Measurements from ENCODE around the gene SLC50A1.
A peak's percentile ranks its signal among the peaks of the same experiment; 100 is the strongest.

SLC50A1 gene, protein sequence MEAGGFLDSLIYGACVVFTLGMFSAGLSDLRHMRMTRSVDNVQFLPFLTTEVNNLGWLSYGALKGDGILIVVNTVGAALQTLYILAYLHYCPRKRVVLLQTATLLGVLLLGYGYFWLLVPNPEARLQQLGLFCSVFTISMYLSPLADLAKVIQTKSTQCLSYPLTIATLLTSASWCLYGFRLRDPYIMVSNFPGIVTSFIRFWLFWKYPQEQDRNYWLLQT

DNA sequence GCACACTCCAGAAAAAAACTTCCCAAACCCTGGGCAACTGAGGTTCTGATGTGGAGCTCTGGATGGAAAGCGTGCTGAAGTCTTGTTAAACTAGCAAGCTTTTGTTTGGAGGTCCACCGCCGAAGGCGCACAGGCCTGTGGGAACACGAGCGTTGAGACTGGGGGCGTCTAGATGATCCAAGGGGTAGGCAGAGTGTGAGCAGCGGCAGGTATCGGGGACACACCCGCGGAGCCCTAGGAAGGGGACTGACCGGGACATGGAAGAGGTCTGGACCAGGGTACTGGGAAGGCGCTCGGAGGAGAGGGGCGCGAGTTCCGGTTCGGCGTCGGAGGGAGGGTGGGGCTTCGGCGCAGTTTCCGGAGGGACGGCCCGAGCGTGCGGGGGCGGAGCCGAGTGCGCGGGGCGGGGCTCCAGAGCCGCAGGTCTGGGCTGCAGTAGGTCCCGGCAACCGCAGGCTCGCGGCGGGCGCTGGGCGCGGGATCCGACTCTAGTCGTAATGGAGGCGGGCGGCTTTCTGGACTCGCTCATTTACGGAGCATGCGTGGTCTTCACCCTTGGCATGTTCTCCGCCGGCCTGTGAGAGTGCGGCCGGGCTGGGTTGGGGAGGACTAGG is at the start of gene SLC50A1:
SLC50A1 (plus strand) TSS at position 438 of the 614 bp plus-strand sequence; CDS start at position 498, 60 bp downstream.
- peak within 1 kb of the TSS; percentile 89 to 95 for H3K4me3 ChIP-seq (ENCODE audit: low read length in 2 of 2)
- H3K9me3 ChIP-seq (ENCODE audit: control insufficient read depth in 2 of 2, low read length in 2 of 2) = no peaks in the 10 kb centered on the region
- H3K27me3 ChIP-seq (ENCODE audit: control insufficient read depth in 1 of 2, insufficient read depth in 2 of 2, low read length in 2 of 2) = no peaks in the 10 kb centered on the region
- H3K9ac ChIP-seq (ENCODE audit: low read length in 2 of 2) = peak within 1 kb of the TSS; percentile 97 to 99
- peaks cover 24 to 30% of the 10 kb centered on the region in 2 donors for H3K36me3 ChIP-seq (ENCODE audit: control insufficient read depth in 2 of 2, insufficient read depth in 2 of 2, low read length in 2 of 2)
- H3K4me1 ChIP-seq (ENCODE audit: control insufficient read depth, insufficient read depth, low read length) = peaks cover 48% of the 10 kb centered on the region
- peak within 1 kb of the TSS; percentile 98 for H3K27ac ChIP-seq (ENCODE audit: low read length)

DNA sequence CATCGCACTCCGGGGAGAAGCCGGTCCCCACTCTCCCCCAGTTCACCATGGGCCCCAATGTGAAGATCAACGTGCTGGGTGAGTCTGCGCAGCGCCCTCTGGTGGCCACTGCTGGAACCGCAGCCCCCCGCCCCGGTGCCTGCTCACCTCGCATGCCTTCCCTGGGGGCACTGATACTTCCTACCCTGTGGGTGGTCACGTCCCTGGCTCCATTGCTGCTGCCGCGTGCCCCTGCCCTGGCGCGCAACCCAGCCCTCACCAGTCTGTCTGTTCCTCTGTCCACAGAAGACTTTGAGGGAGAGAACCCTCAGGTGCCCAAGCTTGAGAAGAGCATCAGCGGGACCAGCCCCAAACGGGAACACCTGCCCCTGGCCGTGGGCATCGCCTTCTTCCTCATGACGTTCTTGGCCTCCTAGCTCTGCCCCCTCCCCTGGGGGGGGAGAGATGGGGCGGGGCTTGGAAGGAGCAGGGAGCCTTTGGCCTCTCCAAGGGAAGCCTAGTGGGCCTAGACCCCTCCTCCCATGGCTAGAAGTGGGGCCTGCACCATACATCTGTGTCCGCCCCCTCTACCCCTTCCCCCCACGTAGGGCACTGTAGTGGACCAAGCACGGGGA is 49.4 kb upstream of the SLC50A1 start:
- Histone ChIP-seq H3K9ac (ENCODE audit: low read length in 2 of 2) (no peak overlapping the region), H3K4me3 (ENCODE audit: low read length in 2 of 2) (peak overlapping the region in 1 of 2 donors; percentile 85), H3K36me3 (ENCODE audit: control insufficient read depth in 2 of 2, insufficient read depth in 2 of 2, low read length in 2 of 2) (no peaks in the 10 kb centered on the region), H3K27ac (ENCODE audit: low read length) (no peak overlapping the region), H3K27me3 (ENCODE audit: control insufficient read depth in 1 of 2, insufficient read depth in 2 of 2, low read length in 2 of 2) (peaks cover 29 to 33% of the 10 kb centered on the region in 2 donors), H3K9me3 (ENCODE audit: control insufficient read depth in 2 of 2, low read length in 2 of 2) (no peaks in the 10 kb centered on the region), H3K4me1 (ENCODE audit: control insufficient read depth, insufficient read depth, low read length) (peaks cover 37% of the 10 kb centered on the region)

DNA sequence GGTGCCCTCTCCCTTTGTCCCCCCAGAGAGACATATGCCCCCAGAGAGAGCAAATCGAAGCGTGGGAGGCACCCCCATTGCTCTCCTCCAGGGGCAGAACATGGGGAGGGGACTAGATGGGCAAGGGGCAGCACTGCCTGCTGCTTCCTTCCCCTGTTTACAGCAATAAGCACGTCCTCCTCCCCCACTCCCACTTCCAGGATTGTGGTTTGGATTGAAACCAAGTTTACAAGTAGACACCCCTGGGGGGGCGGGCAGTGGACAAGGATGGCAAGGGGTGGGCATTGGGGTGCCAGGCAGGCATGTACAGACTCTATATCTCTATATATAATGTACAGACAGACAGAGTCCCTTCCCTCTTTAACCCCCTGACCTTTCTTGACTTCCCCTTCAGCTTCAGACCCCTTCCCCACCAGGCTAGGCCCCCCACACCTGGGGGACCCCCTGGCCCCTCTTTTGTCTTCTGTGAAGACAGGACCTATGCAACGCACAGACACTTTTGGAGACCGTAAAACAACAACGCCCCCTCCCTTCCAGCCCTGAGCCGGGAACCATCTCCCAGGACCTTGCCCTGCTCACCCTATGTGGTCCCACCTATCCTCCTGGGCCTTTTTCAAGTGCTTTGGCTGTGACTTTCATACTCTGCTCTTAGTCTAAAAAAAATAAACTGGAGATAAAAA is 48.7 kb upstream of the SLC50A1 start:
- H3K4me1 ChIP-seq (ENCODE audit: control insufficient read depth, insufficient read depth, low read length) = peaks cover 36% of the 10 kb centered on the region
- no peak overlapping the region for H3K27ac ChIP-seq (ENCODE audit: low read length)
- H3K9me3 ChIP-seq (ENCODE audit: control insufficient read depth in 2 of 2, low read length in 2 of 2) = no peaks in the 10 kb centered on the region
- H3K4me3 ChIP-seq (ENCODE audit: low read length in 2 of 2) = no peak overlapping the region
- peaks cover 23 to 26% of the 10 kb centered on the region in 2 donors for H3K27me3 ChIP-seq (ENCODE audit: control insufficient read depth in 1 of 2, insufficient read depth in 2 of 2, low read length in 2 of 2)
- H3K9ac ChIP-seq (ENCODE audit: low read length in 2 of 2) = no peak overlapping the region
- no peaks in the 10 kb centered on the region for H3K36me3 ChIP-seq (ENCODE audit: control insufficient read depth in 2 of 2, insufficient read depth in 2 of 2, low read length in 2 of 2)

DNA sequence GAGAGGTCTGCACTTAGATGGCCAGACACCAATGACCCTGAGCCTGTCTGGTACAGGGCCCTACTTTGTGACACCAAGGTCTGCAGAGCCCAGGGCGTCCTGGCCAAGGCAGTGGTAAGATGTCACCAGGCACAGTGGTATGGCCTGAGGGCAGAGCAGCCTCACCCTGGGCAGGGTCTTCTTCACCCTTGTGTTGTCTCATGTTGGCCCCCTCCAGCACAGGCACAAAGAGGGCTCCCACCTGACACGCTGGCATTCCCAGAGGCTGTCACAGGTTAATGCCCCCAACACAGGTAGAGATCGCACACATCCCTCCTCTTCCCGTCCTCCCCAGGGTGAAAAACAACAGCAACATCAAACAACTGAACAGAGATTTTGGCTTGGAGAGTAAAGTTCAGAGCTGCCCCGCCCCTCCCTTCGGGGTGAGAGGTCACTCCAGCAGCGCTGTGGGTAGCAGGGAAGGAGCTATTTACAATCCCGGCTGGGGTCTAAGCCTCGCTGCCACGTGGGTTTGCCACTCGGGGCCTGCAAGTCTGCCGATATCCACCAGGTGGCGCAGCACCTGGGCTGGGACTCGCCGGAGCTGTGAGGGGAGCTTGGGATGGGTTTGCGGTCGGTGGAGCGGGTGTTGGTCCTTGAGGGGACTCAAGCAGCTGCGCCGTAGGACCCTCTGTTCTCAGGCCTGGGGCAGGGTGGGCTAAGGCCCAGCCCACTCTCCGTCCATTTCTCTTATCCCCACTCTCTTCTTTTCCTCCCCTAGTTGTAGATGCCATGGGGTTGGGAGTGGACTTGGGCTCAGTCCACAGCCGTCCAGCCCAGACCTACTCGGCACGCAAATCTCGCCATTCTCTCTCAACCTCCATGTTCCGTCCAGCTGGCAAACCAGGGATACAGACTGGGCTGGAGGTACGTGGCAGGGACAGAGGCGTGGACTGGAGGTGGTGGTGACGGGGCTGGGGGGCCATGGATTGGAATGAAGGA is 44.3 kb upstream of the SLC50A1 start:
- H3K4me1 ChIP-seq (ENCODE audit: control insufficient read depth, insufficient read depth, low read length) = peaks cover 26% of the 10 kb centered on the region
- peak overlapping the region; percentile 29 to 59 for H3K9ac ChIP-seq (ENCODE audit: low read length in 2 of 2)
- H3K9me3 ChIP-seq (ENCODE audit: control insufficient read depth in 2 of 2, low read length in 2 of 2) = no peaks in the 10 kb centered on the region
- no peaks in the 10 kb centered on the region for H3K27me3 ChIP-seq (ENCODE audit: control insufficient read depth in 1 of 2, insufficient read depth in 2 of 2, low read length in 2 of 2)
- H3K36me3 ChIP-seq (ENCODE audit: control insufficient read depth in 2 of 2, insufficient read depth in 2 of 2, low read length in 2 of 2) = no peaks in the 10 kb centered on the region
- H3K4me3 ChIP-seq (ENCODE audit: low read length in 2 of 2) = peak overlapping the region; percentile 35 to 40
- H3K27ac ChIP-seq (ENCODE audit: low read length) = no peak overlapping the region

DNA sequence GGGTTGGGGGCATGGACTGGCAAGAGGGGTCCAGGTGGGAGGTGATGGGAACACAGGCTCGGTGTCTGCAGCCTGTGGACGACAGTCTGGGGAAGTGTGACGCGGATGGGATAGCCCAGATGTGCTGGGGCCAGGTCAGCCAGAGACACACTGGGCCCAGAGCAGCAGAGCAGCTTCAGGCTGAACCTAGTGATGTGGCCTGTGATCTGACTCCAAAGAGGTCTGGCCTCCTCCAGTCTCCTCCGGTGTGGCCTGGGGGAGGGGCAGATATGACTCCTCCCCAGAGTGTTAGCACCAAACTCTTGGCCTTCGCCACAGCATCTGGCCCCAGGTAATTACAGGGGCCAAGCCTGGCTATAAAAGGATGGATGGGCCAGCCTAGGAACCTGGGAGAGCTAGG is 43.5 kb upstream of the SLC50A1 start:
- Histone ChIP-seq H3K9ac (ENCODE audit: low read length in 2 of 2) (no peak overlapping the region), H3K9me3 (ENCODE audit: control insufficient read depth in 2 of 2, low read length in 2 of 2) (no peaks in the 10 kb centered on the region), H3K4me1 (ENCODE audit: control insufficient read depth, insufficient read depth, low read length) (peaks cover 23% of the 10 kb centered on the region), H3K27me3 (ENCODE audit: control insufficient read depth in 1 of 2, insufficient read depth in 2 of 2, low read length in 2 of 2) (no peaks in the 10 kb centered on the region), H3K4me3 (ENCODE audit: low read length in 2 of 2) (no peak overlapping the region), H3K36me3 (ENCODE audit: control insufficient read depth in 2 of 2, insufficient read depth in 2 of 2, low read length in 2 of 2) (no peaks in the 10 kb centered on the region), H3K27ac (ENCODE audit: low read length) (no peak overlapping the region)

DNA sequence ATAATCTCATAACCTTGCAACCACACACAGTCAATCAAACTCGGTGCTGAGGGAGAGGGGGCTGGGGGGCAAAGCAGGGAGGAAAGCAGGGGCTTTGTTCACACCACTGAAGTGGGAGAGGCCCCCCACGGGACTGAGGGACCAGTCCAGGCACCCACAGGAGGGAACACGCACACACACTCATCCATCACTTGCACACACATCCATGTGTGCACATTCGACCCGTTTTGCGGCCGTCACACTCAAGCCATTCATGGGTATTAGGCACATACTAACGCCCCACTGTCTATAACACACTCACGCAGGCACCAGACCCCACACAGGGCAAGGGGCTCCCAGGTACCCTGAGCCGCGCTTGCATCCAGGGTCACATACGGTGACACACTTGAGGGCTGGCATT is 43.0 kb upstream of the SLC50A1 start:
- Histone ChIP-seq H3K36me3 (ENCODE audit: control insufficient read depth in 2 of 2, insufficient read depth in 2 of 2, low read length in 2 of 2) (no peaks in the 10 kb centered on the region), H3K9me3 (ENCODE audit: control insufficient read depth in 2 of 2, low read length in 2 of 2) (no peaks in the 10 kb centered on the region), H3K4me1 (ENCODE audit: control insufficient read depth, insufficient read depth, low read length) (peaks cover 23% of the 10 kb centered on the region), H3K9ac (ENCODE audit: low read length in 2 of 2) (no peak overlapping the region), H3K27me3 (ENCODE audit: control insufficient read depth in 1 of 2, insufficient read depth in 2 of 2, low read length in 2 of 2) (no peaks in the 10 kb centered on the region), H3K27ac (ENCODE audit: low read length) (peak overlapping the region; percentile 62), H3K4me3 (ENCODE audit: low read length in 2 of 2) (no peak overlapping the region)

DNA sequence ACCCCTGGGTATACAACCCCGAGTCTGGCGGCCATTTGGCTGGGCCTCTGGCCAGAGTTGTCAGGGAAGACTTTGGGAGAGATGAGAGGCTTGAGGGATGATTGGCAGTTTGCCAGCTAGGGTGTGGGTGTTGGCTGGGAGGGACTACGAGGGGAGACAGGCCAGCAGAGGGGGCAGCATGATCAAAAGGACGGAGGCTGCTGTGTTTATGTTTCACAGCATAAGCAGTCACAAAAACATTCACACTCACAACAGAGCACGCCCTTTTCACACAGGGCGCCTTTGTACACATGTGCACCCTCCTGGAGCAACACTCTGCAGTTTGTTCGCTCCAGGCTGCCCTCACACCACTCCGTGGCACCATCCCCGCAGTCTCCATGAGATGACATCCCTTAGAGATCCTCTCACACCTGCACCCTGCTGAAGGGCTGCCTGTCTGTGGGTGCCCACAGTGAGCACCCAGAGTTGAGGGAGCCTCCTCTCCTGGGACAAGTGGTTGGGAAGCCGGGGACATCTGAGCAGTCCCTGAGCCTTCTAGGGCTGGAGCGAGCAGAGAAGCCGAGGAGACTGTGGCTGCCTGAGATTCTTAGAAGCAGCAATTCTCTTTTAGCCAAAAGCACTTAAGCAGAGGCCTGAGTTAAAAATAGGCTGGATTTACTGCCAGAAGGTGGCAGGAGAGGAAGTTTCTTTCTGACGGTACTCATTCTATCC is 41.6 kb upstream of the SLC50A1 start:
- Histone ChIP-seq H3K36me3 (ENCODE audit: control insufficient read depth in 2 of 2, insufficient read depth in 2 of 2, low read length in 2 of 2) (no peaks in the 10 kb centered on the region), H3K9me3 (ENCODE audit: control insufficient read depth in 2 of 2, low read length in 2 of 2) (no peaks in the 10 kb centered on the region), H3K27me3 (ENCODE audit: control insufficient read depth in 1 of 2, insufficient read depth in 2 of 2, low read length in 2 of 2) (no peaks in the 10 kb centered on the region), H3K9ac (ENCODE audit: low read length in 2 of 2) (peak overlapping the region; percentile 14 to 36), H3K4me3 (ENCODE audit: low read length in 2 of 2) (peak overlapping the region; percentile 36 to 54), H3K4me1 (ENCODE audit: control insufficient read depth, insufficient read depth, low read length) (peaks cover 23% of the 10 kb centered on the region), H3K27ac (ENCODE audit: low read length) (peak overlapping the region; percentile 62)

DNA sequence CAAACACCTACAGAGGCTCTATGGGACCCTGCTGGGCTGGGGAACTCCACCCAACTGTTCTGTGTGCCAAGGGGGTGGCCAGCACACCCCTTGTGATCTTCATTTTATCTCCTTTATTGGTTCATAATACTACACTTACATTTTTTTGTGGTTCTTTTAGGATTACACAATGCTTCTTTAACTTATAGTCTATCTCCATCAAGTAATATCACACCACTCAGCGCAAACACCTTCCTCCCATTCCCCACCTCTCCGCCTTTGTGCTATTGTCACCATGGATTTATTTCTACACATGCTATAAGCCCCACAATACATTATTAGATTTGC is 41.1 kb upstream of the SLC50A1 start:
- no peaks in the 10 kb centered on the region for H3K36me3 ChIP-seq (ENCODE audit: control insufficient read depth in 2 of 2, insufficient read depth in 2 of 2, low read length in 2 of 2)
- H3K4me3 ChIP-seq (ENCODE audit: low read length in 2 of 2) = no peak overlapping the region
- peaks cover 23% of the 10 kb centered on the region for H3K4me1 ChIP-seq (ENCODE audit: control insufficient read depth, insufficient read depth, low read length)
- no peaks in the 10 kb centered on the region for H3K9me3 ChIP-seq (ENCODE audit: control insufficient read depth in 2 of 2, low read length in 2 of 2)
- no peaks in the 10 kb centered on the region for H3K27me3 ChIP-seq (ENCODE audit: control insufficient read depth in 1 of 2, insufficient read depth in 2 of 2, low read length in 2 of 2)
- peak overlapping the region; percentile 62 for H3K27ac ChIP-seq (ENCODE audit: low read length)
- peak overlapping the region; percentile 14 to 36 for H3K9ac ChIP-seq (ENCODE audit: low read length in 2 of 2)

DNA sequence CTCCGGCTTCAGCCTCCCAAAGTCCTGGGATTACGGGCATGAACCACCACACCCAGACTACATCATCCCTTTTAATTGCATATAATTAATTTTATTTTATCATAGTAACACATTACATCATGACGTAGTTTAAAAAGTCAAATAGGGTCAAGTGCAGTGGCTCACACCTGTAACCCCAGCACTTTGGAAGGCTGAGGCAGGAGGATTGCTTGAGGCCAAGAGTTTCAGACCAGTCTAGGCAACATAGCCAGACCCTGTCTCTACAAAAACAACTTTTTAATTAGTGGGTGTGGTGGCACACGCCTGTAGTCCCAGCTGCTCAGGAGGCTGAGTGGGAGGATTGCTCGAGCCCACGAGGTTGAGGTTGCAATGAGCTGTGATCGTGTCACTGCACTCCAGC is 36.3 kb upstream of the SLC50A1 start:
- Histone ChIP-seq H3K9ac (ENCODE audit: low read length in 2 of 2) (no peak overlapping the region), H3K4me1 (ENCODE audit: control insufficient read depth, insufficient read depth, low read length) (peaks cover 3% of the 10 kb centered on the region), H3K27ac (ENCODE audit: low read length) (no peak overlapping the region), H3K27me3 (ENCODE audit: control insufficient read depth in 1 of 2, insufficient read depth in 2 of 2, low read length in 2 of 2) (no peaks in the 10 kb centered on the region), H3K36me3 (ENCODE audit: control insufficient read depth in 2 of 2, insufficient read depth in 2 of 2, low read length in 2 of 2) (no peaks in the 10 kb centered on the region), H3K4me3 (ENCODE audit: low read length in 2 of 2) (no peak overlapping the region), H3K9me3 (ENCODE audit: control insufficient read depth in 2 of 2, low read length in 2 of 2) (no peaks in the 10 kb centered on the region)
